Measurements from ENCODE around the gene SEZ6L. TPM values are rescaled to one million over a fixed set of nuclear protein-coding genes. Genes with fewer than 3 reads are reported as not detected.

The SEZ6L gene
- total RNA-seq, 1 donor from 2014 or later: 0.32 TPM

- Histone ChIP-seq H3K9me3 (no peaks in the 10 kb centered on the region), H3K4me1 (no peaks in the 10 kb centered on the region), H3K36me3 (no peaks in the 10 kb centered on the region), H3K27me3 (peaks cover 5% of the 10 kb centered on the region), H3K4me3 (no peak overlapping the region), H3K27ac (no peak overlapping the region)
- ATAC-seq (no peak), DNase-seq (no peak)
- no peak for TF ChIP-seq CTCF (IDR thresholded peaks at IDR 0.05)
- intact Hi-C loops (cut with DNase I): no loop called here
Measured at GRCh38 chr22:26348810-26349526, 179.7 kb downstream of the SEZ6L start.

GRCh38 chr22:26354707-26355106 lies 185.4 kb downstream of the SEZ6L start:
- DNase-seq: no peak
- no peak for ATAC-seq
- Histone ChIP-seq H3K27me3 (peaks cover 9% of the 10 kb centered on the region), H3K27ac (no peak overlapping the region), H3K9me3 (no peaks in the 10 kb centered on the region), H3K4me1 (no peaks in the 10 kb centered on the region), H3K36me3 (no peaks in the 10 kb centered on the region), H3K4me3 (no peak overlapping the region)
- no peak for TF ChIP-seq CTCF (IDR thresholded peaks at IDR 0.05)
- intact Hi-C loops (cut with DNase I): no loop called here

GRCh38 chr22:26357281-26357680 lies 188.0 kb downstream of the SEZ6L start:
- ATAC-seq (no peak), DNase-seq (no peak)
- Histone ChIP-seq H3K27ac (no peak overlapping the region), H3K36me3 (no peaks in the 10 kb centered on the region), H3K4me3 (no peak overlapping the region), H3K27me3 (peaks cover 21% of the 10 kb centered on the region), H3K9me3 (no peaks in the 10 kb centered on the region), H3K4me1 (peaks cover 8% of the 10 kb centered on the region)
- intact Hi-C loops (cut with DNase I): no loop called here
- TF ChIP-seq CTCF (IDR thresholded peaks at IDR 0.05): no peak

GRCh38 chr22:26357813-26358212 lies 188.6 kb downstream of the SEZ6L start:
- TF ChIP-seq CTCF (IDR thresholded peaks at IDR 0.05): no peak
- Histone ChIP-seq H3K9me3 (no peaks in the 10 kb centered on the region), H3K36me3 (no peaks in the 10 kb centered on the region), H3K27me3 (peaks cover 18% of the 10 kb centered on the region), H3K4me1 (peaks cover 8% of the 10 kb centered on the region), H3K27ac (no peak overlapping the region), H3K4me3 (no peak overlapping the region)
- DNase-seq (no peak), ATAC-seq (no peak)
- intact Hi-C loops (cut with DNase I): no loop called here

GRCh38 chr22:26359156-26359555 lies 189.9 kb downstream of the SEZ6L start:
- intact Hi-C loops (cut with DNase I): no loop called here
- no peak for ATAC-seq
- H3K27me3 ChIP-seq: peaks cover 14% of the 10 kb centered on the region
- no peak for DNase-seq
- no peak for TF ChIP-seq CTCF (IDR thresholded peaks at IDR 0.05)
- no peaks in the 10 kb centered on the region for H3K9me3 ChIP-seq
- H3K4me1 ChIP-seq: peaks cover 8% of the 10 kb centered on the region
- no peaks in the 10 kb centered on the region for H3K36me3 ChIP-seq
- H3K27ac ChIP-seq: no peak overlapping the region
- no peak overlapping the region for H3K4me3 ChIP-seq

Measured in upper lobe of right lung (tissue), 1 donor.